Measurements from ENCODE around the gene POMC. TPM values are rescaled to one million over a fixed set of nuclear protein-coding genes. Genes with fewer than 3 reads are reported as not detected.

Gene POMC
- total RNA-seq, 1 experiment from 2014 or later = 1.6 TPM

GRCh38 chr2:25131567-25132298 lies 36.6 kb downstream of the POMC start:
- no peak overlapping the region for H3K56ac ChIP-seq (ENCODE audit: insufficient read length, low read depth, low read length)
- no peaks in the 10 kb centered on the region for H4K20me1 ChIP-seq (ENCODE audit: control insufficient read depth, insufficient read depth, insufficient read length)
- no peak overlapping the region for H3K27ac Mint-ChIP-seq
- no peak overlapping the region for H2BK20ac ChIP-seq (ENCODE audit: low read depth, low read length, poor library complexity, severe bottlenecking)
- peak; percentile 62 for DNase-seq
- peaks cover 34% of the 10 kb centered on the region for H3K27me3 Mint-ChIP-seq (ENCODE audit: low read depth)
- H3K18ac ChIP-seq (ENCODE audit: insufficient read length, low read depth, low read length) = no peak overlapping the region
- no peak overlapping the region for H2BK5ac ChIP-seq (ENCODE audit: insufficient read length, low read length)
- peak overlapping the region; percentile 64 to 66; a peak in 4 of 5 replicates for H3K4me3 Mint-ChIP-seq
- WGBS (ENCODE audit: extremely low coverage, insufficient read length, low lambda C conversion rate) = no CpG with 5 or more reads among the region's 53 CpGs
- no peak overlapping the region for H2BK12ac ChIP-seq (ENCODE audit: insufficient read length, low read depth, low read length)
- no peak overlapping the region for H3K23ac ChIP-seq (ENCODE audit: insufficient read length, low read depth, low read length)
- H3T11ph ChIP-seq (ENCODE audit: low read length) = no peak overlapping the region
- H3K27ac ChIP-seq (ENCODE audit: insufficient read length, low read depth, low read length) = no peak overlapping the region
- H3K4me2 ChIP-seq (ENCODE audit: insufficient read depth, insufficient read length, low read length) = peak overlapping the region; percentile 57
- no peak overlapping the region for H2BK15ac ChIP-seq (ENCODE audit: low read depth, low read length)
- no peak overlapping the region for H3K14ac ChIP-seq (ENCODE audit: insufficient read depth, low read length)
- no peak overlapping the region for H2AFZ ChIP-seq (ENCODE audit: low read length)
- H2BK120ac ChIP-seq (ENCODE audit: low read depth, low read length, poor library complexity, severe bottlenecking) = no peak overlapping the region
- TF ChIP-seq CTCF (conservative IDR thresholded peaks at IDR 0.05) = no peak
- H3K79me2 ChIP-seq (ENCODE audit: insufficient read depth, low read length) = no peaks in the 10 kb centered on the region
- H4K8ac ChIP-seq (replicated peaks; ENCODE audit: insufficient read length, low read depth, low read length) = no peak overlapping the region
- no peaks in the 10 kb centered on the region; the same call in 1 of the 2 replicates for H3K4me1 ChIP-seq (ENCODE audit: insufficient read depth, low read length)
- H3K4me1 Mint-ChIP-seq = peaks cover 13 to 21% of the 10 kb centered on the region in 2 experiments
- no peaks in the 10 kb centered on the region for H3K9me3 Mint-ChIP-seq
- H3K4ac ChIP-seq (ENCODE audit: low read depth, low read length) = no peak overlapping the region
- H4K5ac ChIP-seq (ENCODE audit: insufficient read length, low read depth, low read length) = no peak overlapping the region
- H3K23me2 ChIP-seq (ENCODE audit: insufficient read length, low read depth, low read length, poor library complexity, severe bottlenecking) = peaks cover 5% of the 10 kb centered on the region
- no peak overlapping the region for H3K9ac ChIP-seq (ENCODE audit: extremely low read depth, insufficient read length, low read length)
- H3K9me3 ChIP-seq (ENCODE audit: control insufficient read depth, low read depth, low read length) = no peaks in the 10 kb centered on the region
- no peaks in the 10 kb centered on the region for H3K79me1 ChIP-seq (ENCODE audit: insufficient read depth, low read depth, low read length, poor library complexity, severe bottlenecking)
- no peak overlapping the region for H2AK5ac ChIP-seq (ENCODE audit: insufficient read length, low read length)
- H3K27me3 ChIP-seq (ENCODE audit: insufficient read depth, low read length) = peaks cover 3% of the 10 kb centered on the region; the same call in 1 of the 2 replicates
- H3K36me3 Mint-ChIP-seq (ENCODE audit: insufficient read depth in 1 of 3, low read depth in 3 of 3) = peaks cover 0 to 16% (median 4%) of the 10 kb centered on the region in 3 experiments; a peak in 6 of 7 replicates
- H4K91ac ChIP-seq (ENCODE audit: insufficient read length, low read depth, low read length) = no peak overlapping the region
